NCI-H2081 (cell line): ENCODE results near the gene TRIM37.

Experiments
- DNase-seq, 2 experiments: peaks; one replicate each; lab custom pipeline; 2025; lab: John Stamatoyannopoulos, UW

Gene TRIM37

DNA sequence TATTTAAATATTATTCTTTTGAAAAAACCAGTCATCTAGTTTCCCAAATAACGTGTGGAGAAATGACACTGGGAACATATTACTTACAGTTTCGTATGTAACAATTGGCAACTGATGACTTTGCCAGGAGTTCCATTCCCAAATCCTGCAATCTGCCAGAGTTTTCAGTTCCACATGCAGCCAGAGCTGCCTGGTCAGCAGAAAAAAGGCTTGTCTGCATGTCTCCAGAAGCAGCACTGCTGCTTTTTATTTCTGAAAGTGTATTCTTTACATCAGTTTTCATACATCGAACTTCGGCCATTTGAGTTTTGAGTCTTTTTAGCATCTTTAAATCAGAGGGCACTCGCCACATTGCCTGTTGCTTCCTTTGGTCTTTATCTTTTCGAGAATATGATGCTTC, 78.4 kb downstream of the TRIM37 start:
- no peak for DNase-seq

DNA sequence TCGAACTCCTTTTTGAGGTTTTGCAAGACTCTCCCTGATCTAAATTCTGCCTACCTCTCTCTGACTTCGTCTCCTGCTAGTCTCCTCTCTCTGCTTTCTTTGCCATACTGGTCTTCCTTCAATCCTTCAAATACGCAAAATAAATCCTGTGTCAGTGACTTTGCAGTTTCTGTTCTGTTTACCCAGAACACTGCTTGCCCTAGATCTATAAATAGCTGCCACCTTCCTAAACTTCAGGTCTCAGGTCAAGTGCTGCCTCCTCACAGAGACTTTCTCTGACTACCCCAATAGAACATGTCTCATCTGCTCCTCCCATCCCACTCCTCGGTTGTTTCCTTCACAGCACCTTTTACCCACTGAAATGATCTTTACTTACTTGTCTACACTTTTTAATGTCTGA, 78.9 kb downstream of the TRIM37 start:
- no peak for DNase-seq

GRCh38 chr17:59026176-59026939, 80.3 kb downstream of the TRIM37 start:
- DNase-seq: no peak

GRCh38 chr17:59024916-59025315, 81.8 kb downstream of the TRIM37 start:
- DNase-seq: no peak

DNA sequence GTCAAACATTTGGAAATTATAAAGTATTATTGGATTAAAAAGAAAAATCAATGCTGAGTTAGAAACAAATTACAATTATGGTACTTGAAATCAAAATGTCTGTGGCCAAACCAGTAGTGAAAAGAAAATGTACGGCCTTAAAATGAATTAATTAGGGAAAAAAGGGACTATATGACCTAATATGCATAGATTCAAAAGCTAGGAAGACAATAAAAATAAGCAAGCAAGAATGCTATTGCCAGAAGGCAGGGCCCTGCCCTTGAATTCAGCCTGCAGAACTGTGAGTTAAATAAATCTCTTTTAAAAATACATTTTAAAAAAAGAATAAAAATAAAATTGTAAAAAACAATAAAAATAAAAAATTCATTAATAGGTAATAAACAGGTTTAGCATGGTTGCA, 88.7 kb downstream of the TRIM37 start:
- no peak for DNase-seq

DNA sequence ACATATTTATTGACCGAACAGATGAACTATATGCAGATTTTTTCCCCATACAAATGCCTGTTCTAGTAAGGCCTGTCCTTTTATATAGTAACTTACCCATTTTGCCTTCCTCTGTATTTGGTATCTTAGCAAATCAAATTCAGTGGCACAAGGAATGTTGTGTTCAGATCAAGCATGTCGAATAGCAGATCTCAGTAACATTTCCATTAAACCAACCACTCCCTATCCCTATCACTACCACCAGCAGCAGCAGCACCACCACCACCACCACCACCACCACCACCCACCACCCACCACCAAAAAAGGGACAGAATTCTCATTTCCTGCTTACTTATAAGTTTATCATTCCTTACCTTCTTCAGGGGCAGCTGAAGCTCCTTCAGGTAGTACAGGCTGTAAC, 94.7 kb downstream of the TRIM37 start:
- DNase-seq: no peak

DNA sequence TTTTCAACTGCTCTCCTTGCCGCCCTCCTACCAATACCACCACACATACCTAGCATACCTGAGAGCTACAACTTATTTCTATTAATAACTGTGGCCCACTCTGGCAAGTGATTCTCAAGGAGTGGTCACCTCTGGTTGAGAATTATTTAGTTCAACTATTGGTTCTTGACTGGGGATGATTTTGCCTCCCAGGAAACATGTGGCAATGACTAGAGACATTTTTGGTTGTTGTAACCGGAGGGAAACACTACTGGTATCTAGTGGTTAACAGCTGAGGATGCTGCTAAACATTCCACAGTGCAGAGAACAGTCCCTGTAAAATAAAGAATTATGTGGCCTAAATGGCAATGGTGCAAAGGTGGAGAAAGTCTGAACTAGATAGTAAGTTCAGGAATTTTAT, 96.7 kb downstream of the TRIM37 start:
- DNase-seq: no peak

GRCh38 chr17:59008737-59009136, 97.9 kb downstream of the TRIM37 start:
- no peak for DNase-seq

GRCh38 chr17:59007995-59008394, 98.7 kb downstream of the TRIM37 start:
- no peak for DNase-seq

DNA sequence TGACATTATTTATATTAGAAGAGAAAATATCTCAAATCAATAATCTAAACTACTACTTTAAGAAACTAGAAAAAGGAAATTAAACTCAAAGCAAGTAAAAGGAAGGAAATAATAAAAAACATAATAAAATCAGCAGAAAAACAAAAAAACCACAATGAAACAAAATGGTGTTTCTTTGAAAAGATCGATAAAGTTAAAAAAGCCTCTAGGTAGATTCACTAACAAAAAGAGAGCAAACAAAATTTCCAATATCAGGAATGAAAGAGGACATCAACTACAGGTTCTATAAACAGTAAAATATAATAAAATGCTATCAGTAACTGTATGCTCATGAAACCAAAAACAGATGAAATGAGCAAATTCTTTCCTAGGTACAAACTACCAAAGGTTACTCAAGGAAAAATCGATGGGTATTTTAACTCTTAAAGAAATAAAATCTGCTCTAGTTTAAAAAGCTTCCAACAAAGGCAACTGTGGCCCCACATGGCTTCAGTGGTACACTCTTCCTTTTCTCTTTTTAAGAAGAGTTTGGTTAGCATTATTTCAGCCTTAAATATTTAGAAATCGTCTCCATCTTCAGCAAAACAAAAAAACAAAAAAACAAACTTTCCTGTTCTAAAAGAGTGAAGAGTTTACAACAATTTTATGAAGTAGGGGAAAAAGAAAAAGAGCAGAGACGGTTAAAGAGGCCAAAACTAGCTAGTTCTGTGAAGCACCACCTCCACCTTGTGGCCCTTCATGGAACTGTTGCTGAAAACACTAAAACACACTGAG, 102.2 kb downstream of the TRIM37 start:
- DNase-seq: peak; percentile 63 to 71

GRCh38 chr17:59003860-59004259, 102.8 kb downstream of the TRIM37 start:
- DNase-seq: no peak

DNA sequence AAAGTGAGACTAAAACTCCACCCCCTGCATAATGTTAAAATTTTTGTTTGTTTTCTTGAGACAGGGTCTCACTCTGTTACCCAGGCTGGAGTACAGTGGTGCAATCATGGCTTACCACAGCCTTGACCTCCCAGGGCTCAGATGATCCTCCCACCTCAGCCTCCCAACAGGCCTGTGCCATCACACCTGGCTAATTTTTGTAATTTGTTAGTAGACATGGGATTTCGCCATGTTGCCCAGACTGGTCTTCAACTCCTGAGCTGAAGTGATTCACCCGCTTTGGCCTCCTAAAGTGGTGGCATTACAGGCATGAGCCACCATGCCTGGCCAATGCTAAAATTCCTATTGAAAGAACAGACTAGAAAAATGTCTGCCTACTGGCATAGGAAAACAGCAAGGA, 103.8 kb downstream of the TRIM37 start:
- no peak for DNase-seq

DNA sequence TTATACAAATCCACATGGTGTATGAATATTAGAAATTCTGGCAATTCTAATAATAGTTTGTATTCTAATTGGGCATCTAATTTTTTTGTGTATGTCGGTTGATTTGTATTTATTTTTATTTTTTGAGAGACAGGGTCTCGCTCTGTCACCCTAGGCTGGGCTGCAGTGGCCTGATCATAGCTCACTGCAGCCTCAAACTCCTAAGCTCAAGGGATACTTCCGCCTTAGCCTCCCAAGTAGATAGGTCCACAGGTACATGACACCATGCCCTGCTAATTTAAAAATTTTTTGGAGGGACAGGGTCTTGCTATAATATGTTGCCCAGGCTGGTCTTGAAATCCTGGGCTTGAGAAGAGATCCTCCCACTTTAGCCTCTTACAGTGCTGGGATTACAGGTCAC, 104.6 kb downstream of the TRIM37 start:
- no peak for DNase-seq

DNA sequence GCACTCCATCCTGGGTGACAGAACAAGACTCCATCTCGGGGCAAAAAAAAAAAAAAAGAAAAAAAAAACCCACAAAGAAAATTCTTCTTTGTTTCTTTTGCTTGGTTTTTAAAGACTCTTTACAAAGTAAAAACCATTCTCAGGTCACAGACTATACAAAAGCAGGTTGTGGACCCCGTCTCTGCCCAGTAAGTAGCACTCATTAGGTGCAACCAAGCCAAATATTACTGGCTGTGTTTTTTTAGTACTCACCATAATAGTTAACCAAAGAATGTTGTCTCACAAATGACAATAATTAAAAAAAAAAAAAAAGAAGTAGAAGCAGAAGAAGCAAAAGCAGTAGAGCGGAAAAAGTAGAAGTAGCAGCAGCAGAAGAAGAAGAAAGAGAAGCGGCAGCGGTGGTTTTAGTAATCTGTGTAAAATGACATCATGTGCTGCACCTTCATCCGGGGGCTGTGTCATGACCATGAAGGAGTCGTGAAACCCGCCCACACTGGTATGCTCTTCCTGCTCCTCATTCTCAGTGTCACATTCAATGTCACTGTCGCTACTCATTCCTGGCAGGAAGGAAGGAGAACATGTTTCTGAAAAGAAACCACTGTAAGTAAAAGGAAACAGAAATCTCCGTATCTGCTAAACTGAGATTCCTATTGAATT, 105.4 kb downstream of the TRIM37 start:
- no peak for DNase-seq

GRCh38 chr17:59000022-59000421, 106.7 kb downstream of the TRIM37 start:
- no peak for DNase-seq

GRCh38 chr17:58999500-58999899, 107.2 kb downstream of the TRIM37 start:
- no peak for DNase-seq

- no peak for DNase-seq
Observed at GRCh38 chr17:58998871-58999270, 107.8 kb downstream of the TRIM37 start.

DNA sequence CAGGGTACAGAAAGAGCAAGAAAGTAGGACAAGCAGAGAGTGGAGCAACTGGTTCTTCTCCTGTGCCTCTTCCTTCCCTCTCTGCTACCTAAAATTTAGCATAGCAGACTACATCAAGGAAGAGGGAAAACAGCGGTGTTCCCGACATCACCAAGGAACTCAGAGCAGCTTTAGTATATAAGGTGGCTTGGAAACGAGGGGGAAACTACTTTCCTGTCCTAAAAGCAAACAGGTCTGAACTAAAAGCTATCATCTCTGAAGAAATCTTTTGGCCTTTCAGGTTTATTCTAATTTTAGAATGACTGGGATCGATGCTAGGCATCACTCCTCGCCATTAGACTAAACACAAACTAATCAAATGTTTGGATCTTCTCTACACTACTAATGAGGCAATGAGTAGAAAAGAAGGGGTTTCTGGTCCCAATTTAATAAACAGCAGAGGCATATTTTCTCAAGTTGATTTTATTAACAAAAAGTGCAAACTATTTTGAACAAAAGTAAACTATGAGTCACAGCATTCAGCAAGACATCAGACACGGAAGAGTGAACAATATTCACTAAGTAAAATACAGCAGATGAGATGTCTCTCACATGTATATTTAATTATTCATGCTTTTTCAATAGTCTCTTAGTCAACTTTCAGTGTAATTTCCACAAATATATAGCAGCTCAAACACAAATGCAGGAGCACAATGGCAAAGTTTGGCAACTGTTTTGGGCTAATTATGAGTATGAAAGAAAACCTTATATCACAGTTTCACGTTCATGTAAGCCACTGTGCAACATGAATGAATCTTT, 108.7 kb downstream of the TRIM37 start:
- peak in 1 of 2 experiments; percentile 10 for DNase-seq

DNA sequence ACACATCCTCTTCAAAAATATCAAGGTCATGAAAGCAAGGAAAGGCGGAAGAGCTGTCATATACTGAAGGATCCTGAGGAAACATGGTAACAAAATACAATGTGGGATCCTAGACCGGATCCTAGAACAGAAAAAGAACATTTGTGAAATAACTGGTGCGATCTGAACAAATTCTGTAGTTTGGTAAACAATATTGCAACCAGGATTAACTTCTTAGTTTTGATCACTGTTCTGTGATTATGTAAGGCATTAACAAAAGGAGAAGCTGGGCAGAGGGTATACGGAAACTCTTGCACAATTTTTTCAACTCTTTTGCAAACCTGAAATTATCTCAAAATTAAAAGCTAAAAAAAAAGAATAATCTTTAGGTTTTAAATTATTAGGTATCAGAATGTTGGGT, 109.7 kb downstream of the TRIM37 start:
- no peak for DNase-seq

DNA sequence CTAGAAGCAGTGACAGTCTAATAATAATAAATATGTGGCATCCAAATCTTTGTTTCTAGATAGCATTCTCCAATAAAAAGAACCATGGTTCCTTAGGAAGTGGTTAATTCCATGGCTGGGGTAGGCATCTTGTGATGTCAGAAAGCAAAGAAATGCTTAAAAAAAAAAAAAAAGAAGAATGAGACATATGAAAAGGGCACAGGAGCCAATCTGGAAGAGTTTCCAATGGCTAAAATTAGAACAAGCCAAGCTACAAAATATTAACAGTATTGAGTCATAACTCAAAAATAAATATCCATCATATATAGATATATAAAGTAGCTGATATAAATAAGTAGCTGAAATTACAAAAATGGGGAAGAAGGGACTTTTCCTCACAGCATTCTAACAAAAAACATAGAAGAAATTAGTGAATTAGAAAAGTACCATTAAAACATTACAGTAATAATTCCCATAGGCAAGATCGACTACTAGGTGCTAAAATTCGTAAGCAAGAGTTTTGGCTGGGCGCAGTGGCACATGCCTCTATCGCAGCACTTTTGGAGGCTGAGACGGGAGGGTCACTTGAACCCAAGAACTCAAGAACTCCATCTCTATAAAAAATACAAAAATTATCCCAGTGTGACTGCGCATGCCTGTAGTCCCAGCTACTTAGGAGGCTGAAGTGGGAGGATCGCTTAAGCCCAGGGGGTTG, 111.3 kb downstream of the TRIM37 start:
- no peak for DNase-seq

- no peak for DNase-seq
Observed at GRCh38 chr17:58993311-58993710, 113.4 kb downstream of the TRIM37 start.
